Epithelial cell of alveolus of lung (primary cell): ENCODE measurements around the gene OTP. TPM values are rescaled to one million over a fixed set of nuclear protein-coding genes. Genes with fewer than 3 reads are reported as not detected.

ENCODE experiments used
- total RNA-seq: library from RNA; depleted of rRNA; stranded (reverse); fragments of >200 nt; gene quantifications from 2 replicates; pipeline ENCODE4 v1.2.1, GENCODE V29; 2015

Gene OTP
- 0.24 TPM in 1 of 2 replicates, not detected in the other for total RNA-seq

GRCh38 chr5:77637998-77638762 lies at the start of gene OTP:
Gene OTP, minus strand, starts transcription at chr5:77638713. Its CDS starts 164 bp downstream, at chr5:77638549.

Other genes with a start within 250 kb of the OTP start
- gene WDR41, start 146.4 kb downstream of the OTP start, total RNA-seq = 38.6 and 120 TPM in 2 replicates
- gene TBCA, start 137.6 kb upstream of the OTP start, total RNA-seq = 196 and 197 TPM in 2 replicates